GM23248 (cell line): ENCODE results near the gene COX6B2. TPM values are rescaled to one million over a fixed set of nuclear protein-coding genes. Genes with fewer than 3 reads are reported as not detected.

Experiments used
- DNase-seq: peaks from one replicate; pipeline ENCODE4 v3.0.0-alpha.2; 2015
- H2AFZ ChIP-seq: fragments of 200-600 bp; sonication (generic); 2 replicates; pipeline ENCODE4 v1.6.1; 2016; ENCODE audit warnings: antibody characterized with exemption
- H3F3A ChIP-seq: fragments of 200-600 bp; sonication (generic); 2 replicates; pipeline ENCODE4 v1.6.1; 2016; ENCODE audit warnings: mild to moderate bottlenecking, antibody characterized with exemption, mixed run types; ENCODE audit not compliant: insufficient read depth
- H3K27ac ChIP-seq: fragments of 200-600 bp; sonication (generic); 2 replicates; pipeline ENCODE4 v1.5.1; 2016; ENCODE audit warnings: mild to moderate bottlenecking
- H3K27me3 ChIP-seq: fragments of 200-600 bp; sonication (generic); replicated peaks from 2 replicates; pipeline ENCODE4 v1.6.1; 2016; ENCODE audit warnings: mild to moderate bottlenecking; ENCODE audit not compliant: insufficient read depth
- H3K36me3 ChIP-seq: fragments of 200-600 bp; sonication (generic); 2 replicates; pipeline ENCODE4 v1.6.1; 2016; ENCODE audit warnings: low read depth, mild to moderate bottlenecking
- H3K4me1 ChIP-seq: fragments of 200-600 bp; sonication (generic); 2 replicates; pipeline ENCODE4 v1.6.1; 2016; ENCODE audit warnings: mild to moderate bottlenecking; ENCODE audit not compliant: insufficient read depth
- H3K4me2 ChIP-seq: fragments of 200-600 bp; sonication (generic); one replicate; pipeline ENCODE4 v1.6.1; 2016; ENCODE audit warnings: mild to moderate bottlenecking; ENCODE audit not compliant: unreplicated experiment
- H3K4me3 ChIP-seq: fragments of 200-600 bp; sonication (generic); 2 replicates; pipeline ENCODE4 v1.5.1; 2016; ENCODE audit warnings: mild to moderate bottlenecking
- H3K79me2 ChIP-seq: fragments of 200-600 bp; sonication (generic); 2 replicates; pipeline ENCODE4 v1.6.1; 2016; ENCODE audit warnings: mild to moderate bottlenecking; ENCODE audit not compliant: insufficient read depth
- H3K9ac ChIP-seq: fragments of 200-600 bp; sonication (generic); 2 replicates; pipeline ENCODE4 v1.6.1; 2016; ENCODE audit warnings: mild to moderate bottlenecking
- H3K9me2 ChIP-seq: fragments of 200-600 bp; sonication (generic); 2 replicates; pipeline ENCODE4 v1.6.1; 2016; ENCODE audit warnings: mixed run types, mild to moderate bottlenecking, moderate library complexity; ENCODE audit not compliant: insufficient read depth
- H3K9me3 ChIP-seq: fragments of 200-600 bp; sonication (generic); one replicate; pipeline ENCODE4 v1.6.1; 2017; ENCODE audit warnings: low read depth
- H4K20me1 ChIP-seq: fragments of 200-600 bp; sonication (generic); 2 replicates; pipeline ENCODE4 v1.6.0; 2016; ENCODE audit not compliant: insufficient read depth
- EZH2 ChIP-seq: fragments of 200-600 bp; sonication (generic); IDR thresholded peaks from 2 replicates; pipeline ENCODE4 v1.6.1; 2018; ENCODE audit warnings: antibody characterized with exemption, mild to moderate bottlenecking; ENCODE audit not compliant: insufficient read depth, poor library complexity, severe bottlenecking
- EZH2phosphoT487 ChIP-seq: fragments of 200-600 bp; sonication (generic); IDR thresholded peaks from 2 replicates; pipeline ENCODE4 v1.6.1; 2018; ENCODE audit warnings: antibody characterized with exemption, moderate library complexity, mild to moderate bottlenecking, low read depth; ENCODE audit not compliant: insufficient read depth
- WGBS, 2 experiments: methylation state at CpG; one replicate each; pipeline ENCODE4 v1.1.6; 2015 to 2017; ENCODE audit warnings: low lambda C conversion rate in 2 of 2, low coverage in 1 of 2; ENCODE audit errors: missing lambda C conversion rate in 2 of 2; 5-methylcytosine and 5-hydroxymethylcytosine counted together
- in situ Hi-C: fragments of 300-500 bp; cut with MboI; formaldehyde crosslinking; loops from 2 replicates; pipeline ENCODE4 v1.15.0; 2020
- polyA plus RNA-seq: library from polyadenylated mRNA; unstranded; fragments of >200 nt; fragmentation: Nextera tagmentation; extraction: Ambion mirVana; gene quantifications from 2 replicates; pipeline ENCODE4 v1.2.1, GENCODE V29; 2016
- total RNA-seq: library from RNA; depleted of rRNA; stranded (reverse); fragments of >200 nt; shearing (Covaris generic); gene quantifications from 2 replicates; pipeline ENCODE4 v1.2.3, GENCODE V29; 2014

Gene COX6B2
- total and polyA plus RNA-seq, 2 experiments from 2014 or later = not detected

- WGBS, 2 experiments = 67% methylated on average over 28 to 32 of the region's 32 CpGs
- Histone ChIP-seq H3F3A (peaks cover 6% of the 10 kb centered on the region), H3K9me3 (no peaks in the 10 kb centered on the region), H3K9ac (no peak overlapping the region), H3K27ac (no peak overlapping the region), H3K9me2 (no peaks in the 10 kb centered on the region), H3K79me2 (no peaks in the 10 kb centered on the region), H2AFZ (no peak overlapping the region), H4K20me1 (no peaks in the 10 kb centered on the region), H3K4me3 (no peak overlapping the region), H3K36me3 (no peaks in the 10 kb centered on the region), H3K4me1 (no peaks in the 10 kb centered on the region), H3K27me3 (peaks cover 17% of the 10 kb centered on the region), H3K4me2 (no peak overlapping the region)
- in situ Hi-C loops = no loop called here
- DNase-seq = no peak
- no peak for TF ChIP-seq EZH2phosphoT487
- TF ChIP-seq EZH2 = no peak
Observed at GRCh38 chr19:55358943-55359908, 4.7 kb upstream of the COX6B2 start.

GRCh38 chr19:55358493-55358892, 4.0 kb upstream of the COX6B2 start:
- Histone ChIP-seq H3K9ac (no peak overlapping the region), H3K4me1 (no peaks in the 10 kb centered on the region), H2AFZ (no peak overlapping the region), H3K4me3 (no peak overlapping the region), H3K79me2 (no peaks in the 10 kb centered on the region), H3K36me3 (no peaks in the 10 kb centered on the region), H3F3A (no peaks in the 10 kb centered on the region), H3K27ac (no peak overlapping the region), H3K9me2 (no peaks in the 10 kb centered on the region), H4K20me1 (no peaks in the 10 kb centered on the region), H3K27me3 (peaks cover 20% of the 10 kb centered on the region), H3K9me3 (no peaks in the 10 kb centered on the region), H3K4me2 (no peak overlapping the region)
- in situ Hi-C loops = no loop called here
- 85 to 86% methylated on average over 14 to 19 of the region's 19 CpGs for WGBS, 2 experiments
- TF ChIP-seq EZH2phosphoT487 (no peak), EZH2 (no peak)
- DNase-seq = no peak

GRCh38 chr19:55355213-55355821, 798 bp upstream of the COX6B2 start:
- no peak overlapping the region for H2AFZ ChIP-seq
- H3K9me2 ChIP-seq = no peaks in the 10 kb centered on the region
- no peaks in the 10 kb centered on the region for H3K9me3 ChIP-seq
- peaks cover 40% of the 10 kb centered on the region for H3K27me3 ChIP-seq
- no peak overlapping the region for H3K4me2 ChIP-seq
- H3F3A ChIP-seq = no peaks in the 10 kb centered on the region
- no peaks in the 10 kb centered on the region for H3K79me2 ChIP-seq
- no peak for DNase-seq
- no peaks in the 10 kb centered on the region for H3K36me3 ChIP-seq
- no peak overlapping the region for H3K9ac ChIP-seq
- in situ Hi-C loops = no loop called here
- no peaks in the 10 kb centered on the region for H4K20me1 ChIP-seq
- TF ChIP-seq EZH2phosphoT487 = no peak
- peak; percentile 12 for TF ChIP-seq EZH2
- no peak overlapping the region for H3K27ac ChIP-seq
- no peaks in the 10 kb centered on the region for H3K4me1 ChIP-seq
- H3K4me3 ChIP-seq = no peak overlapping the region
- 17 to 20% methylated on average over 12 to 13 of the region's 13 CpGs for WGBS, 2 experiments

- peak; percentile 78 for DNase-seq
Observed at GRCh38 chr19:55353803-55354697, 469 bp downstream of the COX6B2 start.

More at GRCh38 chr19:55353803-55354697, 469 bp downstream of the COX6B2 start:
- Histone ChIP-seq H2AFZ (peak overlapping the region; percentile 54), H3K9me3 (no peaks in the 10 kb centered on the region), H3K27me3 (peaks cover 40% of the 10 kb centered on the region), H3K4me1 (no peaks in the 10 kb centered on the region), H3K9me2 (no peaks in the 10 kb centered on the region), H3K4me2 (peak overlapping the region; percentile 75), H3K9ac (peak overlapping the region; percentile 20; the same call in 1 of the 2 replicates), H3K79me2 (no peaks in the 10 kb centered on the region), H4K20me1 (no peaks in the 10 kb centered on the region), H3K27ac (no peak overlapping the region), H3F3A (no peaks in the 10 kb centered on the region), H3K4me3 (peak overlapping the region; percentile 67), H3K36me3 (no peaks in the 10 kb centered on the region)
- 1 to 5% methylated on average over 30 to 72 of the region's 72 CpGs for WGBS, 2 experiments
- in situ Hi-C loops = no loop called here
- TF ChIP-seq EZH2 (no peak), EZH2phosphoT487 (no peak)
